Measurements from ENCODE around the gene UGGT2.
"Not testable (repeated sequence)": the region's sequence is repeated elsewhere in the genome, so short reads cannot be mapped to it uniquely, and the experiment has no call there.

UGGT2 gene

GRCh38 chr13:96051946-96052345 is 1.3 kb downstream of the UGGT2 start:
- DNase-seq (ENCODE audit: low read depth in 2 of 2) = not testable (repeated sequence)

GRCh38 chr13:96051491-96051890 is 1.7 kb downstream of the UGGT2 start:
- not testable (repeated sequence) for DNase-seq (ENCODE audit: low read depth in 2 of 2)

DNA sequence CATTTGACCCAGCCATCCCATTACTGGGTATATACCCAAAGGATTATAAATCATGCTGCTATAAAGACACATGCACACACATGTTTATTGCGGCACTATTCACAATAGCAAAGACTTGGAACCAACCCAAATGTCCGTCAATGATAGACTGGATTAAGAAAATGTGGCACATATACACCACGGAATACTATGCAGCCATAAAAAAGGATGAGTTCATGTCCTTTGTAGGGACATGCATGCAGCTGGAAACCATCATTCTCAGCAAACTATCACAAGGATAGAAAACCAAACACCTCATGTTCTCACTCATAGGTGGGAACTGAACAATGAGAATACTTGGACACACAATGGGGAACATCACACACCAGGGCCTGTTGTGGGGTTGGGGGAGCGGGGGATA is 2.2 kb downstream of the UGGT2 start:
- not testable (repeated sequence) for DNase-seq (ENCODE audit: low read depth in 2 of 2)

DNA sequence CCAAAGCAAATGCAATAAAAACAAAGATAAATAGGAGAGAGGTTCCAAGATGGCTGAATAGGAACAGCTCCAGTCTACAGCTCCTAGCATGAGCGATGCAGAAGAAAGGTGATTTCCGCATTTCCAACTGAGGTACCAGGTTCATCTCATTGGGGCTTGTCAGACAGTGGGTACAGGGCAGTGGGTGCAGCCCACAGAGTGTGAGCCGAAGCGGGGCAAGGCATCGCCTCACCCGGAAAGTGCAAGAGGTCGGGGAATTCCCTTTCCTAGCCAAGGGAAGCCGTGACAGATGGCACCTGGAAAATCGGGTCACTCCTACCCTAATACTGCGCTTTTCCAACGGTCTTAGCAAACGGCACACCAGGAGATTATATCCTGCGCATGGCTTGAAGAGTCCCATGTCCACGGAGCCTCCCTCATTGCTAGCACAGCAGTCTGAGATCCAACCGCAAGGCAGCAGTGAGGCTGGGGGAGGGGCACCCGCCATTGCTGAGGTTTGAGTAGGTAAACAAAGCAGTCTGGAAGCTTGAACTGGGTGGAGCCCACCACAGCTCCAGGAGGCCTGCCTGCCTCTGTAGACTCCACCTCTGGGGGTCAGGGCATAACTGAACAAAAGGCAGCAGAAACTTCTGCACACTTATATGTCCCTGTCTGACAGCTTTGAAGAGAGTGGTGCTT is 6.6 kb downstream of the UGGT2 start:
- not testable (repeated sequence) for DNase-seq (ENCODE audit: low read depth in 2 of 2)

- DNase-seq (ENCODE audit: low read depth in 2 of 2) = no peak
Observed at GRCh38 chr13:96044238-96044637, 9.0 kb downstream of the UGGT2 start.

DNA sequence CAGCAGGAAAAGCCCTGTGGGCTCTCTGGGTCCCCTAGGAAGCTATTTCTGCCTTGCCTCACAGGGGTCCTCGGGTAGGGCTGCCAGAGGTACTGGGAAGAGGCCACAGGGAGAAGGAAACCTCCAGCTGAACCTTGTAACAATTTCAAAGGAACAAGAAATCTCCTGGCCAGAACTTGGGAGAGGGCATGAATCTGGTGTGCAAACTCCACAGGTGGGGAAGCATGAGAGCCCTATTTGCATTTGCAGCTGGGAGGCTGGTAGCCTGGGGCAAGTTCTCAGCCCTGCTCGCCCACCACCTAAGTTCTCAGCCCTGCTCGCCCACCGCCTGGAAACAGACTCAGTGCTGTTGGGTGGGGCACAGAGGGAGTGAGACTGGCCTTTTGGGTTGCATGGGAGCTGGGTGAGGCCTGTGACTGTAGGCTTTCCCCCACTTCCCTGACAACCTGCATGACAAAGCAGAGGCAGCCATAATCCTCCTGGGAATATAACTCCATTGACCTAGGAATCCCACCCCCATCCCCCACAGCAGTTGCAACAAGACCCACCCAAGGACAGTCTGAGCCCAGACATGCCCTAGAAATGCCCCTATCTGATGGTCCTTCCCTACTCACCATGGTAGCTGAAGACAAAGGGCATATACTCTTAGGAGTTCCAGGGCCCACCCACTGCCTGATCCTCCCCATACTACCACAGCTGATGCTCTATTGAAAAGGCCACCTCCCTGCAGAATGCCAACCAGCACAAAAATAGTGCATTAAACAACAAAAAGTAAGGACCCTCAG is 11.7 kb downstream of the UGGT2 start:
- no peak for DNase-seq (ENCODE audit: low read depth in 2 of 2)

GRCh38 chr13:96036515-96036914 is 16.7 kb downstream of the UGGT2 start:
- DNase-seq (ENCODE audit: low read depth in 2 of 2) = no peak

DNA sequence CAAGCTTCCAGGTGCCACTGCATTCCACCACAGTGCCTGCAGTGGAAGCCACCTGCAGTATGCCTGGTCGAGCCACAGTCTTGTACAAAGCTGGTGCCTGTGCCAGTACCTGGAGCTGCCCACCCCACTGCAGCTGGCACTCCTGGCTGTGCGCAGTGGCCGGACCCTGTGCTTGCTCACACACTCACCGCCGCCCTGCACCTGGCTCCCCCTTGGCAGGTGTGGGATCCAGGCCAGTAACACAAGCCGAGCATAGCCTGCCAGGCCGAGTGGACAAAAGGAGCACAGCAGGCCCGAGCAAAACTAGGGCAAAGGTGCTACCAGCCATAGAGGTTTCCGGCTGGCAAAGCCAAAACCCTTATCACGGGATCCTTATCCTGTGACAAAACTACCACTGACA is 18.5 kb downstream of the UGGT2 start:
- no peak for DNase-seq (ENCODE audit: low read depth in 2 of 2)

- DNase-seq (ENCODE audit: low read depth in 2 of 2) = no peak
Observed at GRCh38 chr13:96033220-96034015, 19.8 kb downstream of the UGGT2 start.

- no peak for DNase-seq (ENCODE audit: low read depth in 2 of 2)
Observed at GRCh38 chr13:96032717-96033116, 20.5 kb downstream of the UGGT2 start.

- DNase-seq (ENCODE audit: low read depth in 2 of 2) = no peak
Observed at GRCh38 chr13:96029002-96029401, 24.2 kb downstream of the UGGT2 start.

- DNase-seq (ENCODE audit: low read depth in 2 of 2) = no peak
Observed at GRCh38 chr13:96027496-96027895, 25.7 kb downstream of the UGGT2 start.

DNA sequence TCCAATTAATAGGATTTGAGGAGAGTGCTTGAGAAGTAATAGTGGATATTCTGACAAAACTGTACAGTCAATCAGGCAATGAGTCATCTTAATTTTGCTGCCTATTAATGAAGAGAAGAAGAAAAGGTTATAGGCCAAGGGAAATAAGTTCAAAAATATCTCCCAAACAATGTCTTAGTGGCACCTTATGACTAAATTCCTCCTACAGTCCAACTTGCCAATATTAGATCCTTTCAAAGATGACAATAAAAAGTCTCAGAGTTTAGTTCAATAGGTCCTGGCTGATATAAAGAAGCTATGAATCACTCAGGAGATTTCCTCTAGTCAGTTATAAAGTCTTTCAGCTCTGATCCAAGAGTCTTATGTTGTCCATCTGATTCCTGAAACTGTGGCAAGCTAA is 27.9 kb downstream of the UGGT2 start:
- DNase-seq (ENCODE audit: low read depth in 2 of 2) = no peak

- no peak for DNase-seq (ENCODE audit: low read depth in 2 of 2)
Observed at GRCh38 chr13:96020931-96021330, 32.3 kb downstream of the UGGT2 start.

GRCh38 chr13:96020155-96020575 is 33.0 kb downstream of the UGGT2 start:
- peak in 1 of 2 experiments; percentile 23 for DNase-seq (ENCODE audit: low read depth in 2 of 2)

GRCh38 chr13:96018135-96018534 is 35.1 kb downstream of the UGGT2 start:
- DNase-seq (ENCODE audit: low read depth in 2 of 2) = no peak

DNA sequence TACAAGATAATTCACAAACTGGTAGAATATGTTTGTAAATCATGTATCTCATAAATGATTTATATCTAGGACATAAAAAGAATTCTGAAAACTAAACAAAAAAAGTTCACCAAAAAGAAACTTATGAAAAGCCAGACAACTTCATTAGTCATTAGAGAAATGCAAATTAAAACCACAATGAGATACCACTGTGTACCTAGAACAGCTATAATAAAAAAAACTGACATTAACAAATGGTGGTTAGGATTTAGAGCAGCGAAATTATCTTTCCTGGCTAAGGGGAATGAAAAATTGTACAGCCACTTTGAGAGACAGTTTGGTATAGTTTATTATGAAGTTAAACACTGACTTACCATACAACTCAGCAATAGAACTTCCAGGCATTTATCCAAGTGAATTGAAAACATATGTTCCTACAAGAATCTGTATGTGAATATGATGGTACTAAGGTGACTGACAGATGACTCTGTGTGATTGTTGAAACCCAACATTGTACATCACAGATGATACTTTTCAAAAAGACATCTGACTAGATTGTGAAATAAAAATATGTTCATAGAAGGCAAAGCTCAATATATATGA is 41.8 kb downstream of the UGGT2 start:
- DNase-seq (ENCODE audit: low read depth in 2 of 2) = peak; percentile 59 to 74

- no peak for DNase-seq (ENCODE audit: low read depth in 2 of 2)
Observed at GRCh38 chr13:96003304-96003703, 49.9 kb downstream of the UGGT2 start.

DNA sequence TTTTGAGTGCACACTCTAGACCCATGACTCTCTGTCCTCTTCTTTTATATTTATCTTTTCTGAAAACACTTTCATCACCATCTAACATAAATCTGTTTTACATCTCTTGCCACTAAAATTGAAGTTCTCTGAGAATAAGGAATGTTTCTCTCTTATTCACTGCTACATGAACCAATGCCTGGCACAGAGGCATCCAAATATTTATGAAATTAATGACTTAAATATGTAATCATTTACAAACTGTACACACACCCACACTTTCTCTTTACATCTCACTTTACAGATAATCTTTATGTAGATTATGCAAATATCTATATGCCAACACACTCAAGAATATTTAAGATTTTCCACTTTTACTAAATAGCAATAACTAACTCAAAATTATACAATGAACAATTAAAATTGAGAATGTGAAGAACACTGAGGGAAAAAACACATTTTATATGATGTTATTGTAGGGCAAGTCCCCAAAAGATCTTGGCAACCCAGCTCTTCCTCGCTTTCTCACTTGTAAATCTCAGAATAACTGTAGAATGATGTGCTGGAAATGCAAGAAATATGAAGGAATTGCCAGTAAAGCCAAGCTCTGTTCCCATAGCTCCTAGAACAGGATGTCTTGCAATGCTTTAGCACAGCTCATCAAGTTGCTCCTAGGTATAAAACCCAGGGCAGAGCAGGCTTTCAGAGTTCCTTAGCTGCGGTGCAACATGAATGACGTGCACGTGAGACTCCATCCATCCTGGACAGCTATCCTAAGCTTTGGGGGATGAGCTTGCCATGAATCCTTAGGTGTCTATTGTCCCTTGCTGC is 50.7 kb downstream of the UGGT2 start:
- DNase-seq (ENCODE audit: low read depth in 2 of 2) = no peak

DNA sequence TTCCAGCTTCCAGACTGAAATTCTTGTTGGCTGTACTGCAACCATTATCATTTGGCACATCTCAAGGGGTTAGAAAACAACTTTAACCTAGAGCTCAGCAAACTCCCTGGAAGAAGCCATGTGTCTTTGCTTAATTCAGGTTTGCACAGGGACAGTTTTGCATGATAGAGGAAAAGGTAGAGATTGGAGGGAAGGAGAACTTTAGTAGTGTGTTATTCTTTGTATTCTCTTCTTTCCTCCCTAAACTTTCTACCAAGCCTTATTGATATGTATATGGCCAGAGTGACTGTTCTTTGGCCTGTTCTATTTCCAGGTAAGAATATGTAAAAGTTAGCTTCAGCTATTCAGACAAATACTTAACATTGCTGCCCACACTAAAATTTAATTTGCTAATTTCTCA is 53.1 kb downstream of the UGGT2 start:
- no peak for DNase-seq (ENCODE audit: low read depth in 2 of 2)

DNA sequence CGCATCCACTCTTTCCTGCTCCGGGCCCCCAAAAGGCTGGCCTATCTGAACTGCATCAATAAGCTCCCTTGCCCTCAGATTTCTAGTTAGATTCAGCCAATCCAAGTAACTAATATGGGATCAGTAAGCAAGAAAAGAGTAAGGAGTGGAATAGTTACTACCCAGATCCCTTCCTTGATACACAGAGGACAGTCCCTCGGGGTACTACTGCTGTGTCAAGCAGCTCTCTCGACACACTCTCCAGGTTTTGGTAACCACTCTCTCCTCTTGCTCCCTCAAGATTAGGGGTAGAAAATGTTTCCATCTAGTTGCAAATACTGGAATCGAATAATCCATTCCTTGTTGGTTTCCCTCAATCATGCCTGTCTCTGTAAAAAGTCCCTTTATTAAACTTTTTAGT is 65.4 kb downstream of the UGGT2 start:
- DNase-seq (ENCODE audit: low read depth in 2 of 2) = no peak
